Activated CD4-positive, CD25-positive, alpha-beta regulatory T cell treated with anti-CD3 and anti-CD28 coated beads, Interleukin-2, amount 50 U/mL, for 24 hours (primary cell): ENCODE results near the gene PEX26.
A peak's percentile ranks its signal among the peaks of the same experiment; 100 is the strongest.
"Not testable (repeated sequence)": the region's sequence is repeated elsewhere in the genome, so short reads cannot be mapped to it uniquely, and the experiment has no call there.

ENCODE experiments used
- ATAC-seq, 2 donors: fragments of 150-1000 bp; cut with Tn5 transposase; one replicate each; pipeline ENCODE4 v1.10.0; 2021; ENCODE audit warnings: mild to moderate bottlenecking in 1 of 2, moderate library complexity in 1 of 2

PEX26 gene

DNA sequence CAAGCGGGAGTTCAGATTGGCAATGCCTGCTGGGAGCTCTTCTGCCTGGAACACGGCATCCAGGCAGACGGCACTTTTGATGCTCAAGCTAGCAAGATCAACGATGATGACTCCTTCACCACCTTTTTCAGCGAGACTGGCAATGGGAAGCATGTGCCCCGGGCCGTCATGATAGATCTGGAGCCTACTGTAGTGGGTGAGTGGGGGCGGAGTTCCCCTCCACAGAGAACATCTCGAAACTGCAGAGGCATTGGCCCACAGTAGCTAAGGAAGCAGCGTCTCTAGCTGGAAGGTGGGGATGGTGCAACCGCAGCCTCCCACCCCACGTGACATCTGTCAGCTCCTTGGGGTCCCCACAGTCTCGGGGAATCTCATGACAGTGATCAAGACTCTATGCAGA, 43.7 kb downstream of the PEX26 start:
- ATAC-seq: no peak

DNA sequence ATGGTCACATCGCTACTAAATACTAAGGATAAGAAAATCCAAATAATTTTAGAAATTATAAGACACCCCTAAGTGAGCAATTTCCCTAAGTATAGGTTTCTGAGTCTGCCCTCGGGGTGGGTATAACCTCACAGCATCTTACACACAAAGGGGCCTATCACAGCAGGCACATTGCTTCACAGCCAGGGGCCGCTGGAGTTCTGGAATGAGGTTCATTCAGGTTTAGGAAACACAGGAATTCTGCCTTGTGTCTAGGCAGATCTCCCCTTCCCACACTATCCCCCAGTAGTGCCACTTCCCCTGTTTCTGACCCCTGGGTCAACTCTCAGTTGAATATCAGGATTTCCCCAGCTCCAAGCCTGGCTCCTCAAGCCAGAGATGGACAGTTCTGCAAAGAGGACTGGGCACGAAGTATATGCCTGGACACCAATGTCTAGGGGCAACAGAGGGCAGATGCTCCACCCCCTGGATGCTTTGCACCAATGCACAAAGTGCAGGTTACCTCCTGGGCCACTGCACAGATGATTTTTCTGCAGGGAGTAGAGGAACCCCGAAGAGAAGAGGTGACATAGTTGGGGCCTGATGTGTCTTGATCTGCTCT, 44.3 kb downstream of the PEX26 start:
- ATAC-seq: no peak

GRCh38 chr22:18123476-18124025, 45.8 kb downstream of the PEX26 start:
- not testable (repeated sequence) for ATAC-seq

DNA sequence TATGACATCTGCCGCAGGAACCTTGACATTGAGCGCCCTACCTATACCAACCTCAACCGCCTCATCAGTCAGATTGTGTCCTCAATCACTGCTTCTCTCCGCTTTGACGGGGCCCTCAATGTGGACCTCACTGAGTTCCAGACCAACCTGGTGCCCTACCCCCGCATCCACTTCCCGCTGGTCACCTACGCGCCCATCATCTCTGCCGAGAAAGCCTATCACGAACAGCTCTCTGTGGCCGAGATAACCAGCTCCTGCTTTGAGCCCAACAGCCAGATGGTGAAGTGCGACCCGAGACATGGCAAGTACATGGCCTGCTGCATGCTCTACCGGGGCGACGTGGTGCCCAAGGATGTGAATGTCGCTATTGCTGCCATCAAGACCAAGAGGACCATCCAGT, 48.8 kb downstream of the PEX26 start:
- no peak for ATAC-seq

DNA sequence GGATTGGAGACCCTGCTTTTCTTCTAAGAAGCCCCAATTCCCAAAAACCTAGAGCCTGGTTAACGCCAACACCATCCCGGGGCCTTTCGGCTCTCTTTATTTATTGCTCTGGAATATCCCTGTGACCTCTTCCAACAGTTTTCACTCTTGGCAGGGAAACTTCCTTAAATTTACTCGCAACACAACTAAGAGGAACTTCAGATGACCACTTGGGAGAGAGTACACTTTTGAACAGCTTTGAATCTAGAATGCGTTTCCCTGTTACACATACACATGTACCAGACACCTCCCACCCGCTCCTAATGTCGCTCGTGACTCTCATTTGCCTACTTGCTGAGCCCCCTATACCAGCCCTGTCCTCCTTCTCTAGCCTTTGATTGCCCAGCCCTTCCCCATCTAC, 52.2 kb downstream of the PEX26 start:
- ATAC-seq: no peak

DNA sequence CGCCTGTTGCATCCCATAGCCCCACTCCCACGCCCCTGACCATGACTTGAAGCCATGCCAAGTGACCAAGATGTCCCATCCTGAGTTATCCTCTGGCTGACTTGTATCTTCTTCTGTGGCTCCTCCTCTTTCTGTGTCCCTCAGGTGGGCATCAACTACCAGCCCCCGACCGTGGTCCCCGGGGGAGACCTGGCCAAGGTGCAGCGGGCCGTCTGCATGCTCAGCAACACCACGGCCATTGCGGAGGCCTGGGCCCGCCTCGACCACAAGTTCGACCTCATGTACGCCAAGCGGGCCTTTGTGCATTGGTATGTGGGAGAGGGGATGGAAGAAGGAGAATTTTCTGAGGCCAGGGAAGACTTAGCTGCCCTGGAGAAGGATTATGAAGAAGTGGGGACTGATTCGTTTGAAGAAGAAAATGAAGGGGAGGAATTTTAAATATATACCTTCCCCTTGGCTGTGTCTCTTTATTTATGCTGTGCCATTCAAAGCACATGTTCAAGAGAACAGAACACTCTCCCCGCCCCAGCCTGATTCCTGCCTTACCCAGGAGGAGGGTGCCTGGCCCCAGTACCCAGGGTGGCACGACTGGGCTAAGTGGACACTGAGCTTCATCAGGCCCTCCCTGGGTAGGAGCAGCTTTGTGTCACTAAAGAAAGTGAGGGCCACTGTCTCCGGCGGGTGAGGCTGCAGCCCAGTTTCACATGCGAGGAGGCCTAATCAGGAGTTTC, 53.1 kb downstream of the PEX26 start:
- no peak for ATAC-seq

DNA sequence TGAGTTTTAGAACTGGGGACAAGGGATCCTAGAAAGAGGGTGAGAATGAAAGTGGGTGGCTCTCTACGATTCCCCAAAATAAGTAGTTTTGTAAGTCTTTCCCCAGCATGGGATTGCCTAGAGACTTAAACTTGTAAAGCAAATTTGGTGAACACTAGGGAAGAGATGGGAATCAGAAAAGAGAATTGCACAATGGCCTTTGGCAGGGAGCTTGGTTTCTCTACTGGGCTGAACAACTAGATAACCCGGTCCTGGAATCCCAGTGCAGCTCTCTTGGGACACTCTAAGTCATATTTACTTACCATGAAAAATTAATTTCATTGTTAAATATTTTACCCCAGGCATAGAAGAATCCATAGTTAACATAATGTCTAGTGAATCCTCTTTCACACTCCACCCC, 55.7 kb downstream of the PEX26 start:
- no peak for ATAC-seq

DNA sequence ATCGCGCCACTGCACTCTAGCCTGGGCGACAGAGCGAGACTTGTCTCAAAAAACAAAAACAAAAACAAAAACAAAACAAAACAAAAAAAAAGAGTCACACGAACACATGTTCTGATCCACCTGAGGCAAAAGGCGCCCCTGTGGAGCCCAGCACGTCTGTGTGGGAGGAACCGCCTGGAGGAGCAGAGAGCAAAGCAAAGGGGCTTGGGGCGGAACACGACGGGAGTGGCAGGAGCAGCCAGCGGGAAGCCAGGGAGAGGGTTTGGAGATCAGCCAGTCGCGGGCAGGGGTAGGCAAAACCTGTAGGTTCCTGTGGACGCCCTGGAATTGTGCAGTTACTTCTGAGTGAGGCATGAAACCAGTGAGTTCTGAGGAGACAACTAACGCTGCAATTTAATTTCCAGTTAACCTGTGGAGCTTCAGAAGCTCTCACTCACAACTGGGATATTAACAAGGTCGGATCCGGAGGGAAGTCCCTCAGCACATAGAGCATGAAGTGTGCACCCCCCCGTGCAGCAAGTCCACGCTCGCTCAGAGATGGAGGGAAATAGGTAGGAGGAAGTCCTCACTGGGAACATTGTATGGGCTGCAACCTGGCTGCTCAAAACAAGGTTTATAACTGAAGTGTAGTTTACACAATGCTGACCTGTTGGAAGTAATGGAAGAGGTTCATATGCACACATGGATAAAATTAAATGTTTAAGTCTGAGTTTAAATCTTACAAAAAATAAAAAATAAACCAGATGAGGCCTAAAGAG, 59.0 kb downstream of the PEX26 start:
- ATAC-seq: no peak

- not testable (repeated sequence) for ATAC-seq
Measured at GRCh38 chr22:18141004-18141403, 63.2 kb downstream of the PEX26 start.

DNA sequence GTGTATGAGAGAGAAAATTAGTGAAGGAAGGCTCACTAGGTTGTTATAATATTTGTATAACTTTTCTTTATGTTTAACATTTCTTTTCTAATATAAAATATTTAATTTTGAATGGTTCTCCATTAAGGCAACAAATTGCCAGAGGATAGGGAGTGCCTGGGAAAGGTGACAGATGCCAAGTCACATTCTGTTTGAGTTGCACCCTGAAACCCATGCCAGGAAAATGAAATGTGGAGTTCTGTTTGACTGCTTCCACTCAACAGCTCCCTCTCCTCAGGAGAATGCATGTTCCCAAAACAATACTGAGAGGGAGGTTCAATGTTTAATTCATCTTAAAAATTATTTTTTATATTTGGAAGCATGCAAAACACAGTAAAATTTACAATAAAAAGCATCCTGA, 66.3 kb downstream of the PEX26 start:
- no peak for ATAC-seq

DNA sequence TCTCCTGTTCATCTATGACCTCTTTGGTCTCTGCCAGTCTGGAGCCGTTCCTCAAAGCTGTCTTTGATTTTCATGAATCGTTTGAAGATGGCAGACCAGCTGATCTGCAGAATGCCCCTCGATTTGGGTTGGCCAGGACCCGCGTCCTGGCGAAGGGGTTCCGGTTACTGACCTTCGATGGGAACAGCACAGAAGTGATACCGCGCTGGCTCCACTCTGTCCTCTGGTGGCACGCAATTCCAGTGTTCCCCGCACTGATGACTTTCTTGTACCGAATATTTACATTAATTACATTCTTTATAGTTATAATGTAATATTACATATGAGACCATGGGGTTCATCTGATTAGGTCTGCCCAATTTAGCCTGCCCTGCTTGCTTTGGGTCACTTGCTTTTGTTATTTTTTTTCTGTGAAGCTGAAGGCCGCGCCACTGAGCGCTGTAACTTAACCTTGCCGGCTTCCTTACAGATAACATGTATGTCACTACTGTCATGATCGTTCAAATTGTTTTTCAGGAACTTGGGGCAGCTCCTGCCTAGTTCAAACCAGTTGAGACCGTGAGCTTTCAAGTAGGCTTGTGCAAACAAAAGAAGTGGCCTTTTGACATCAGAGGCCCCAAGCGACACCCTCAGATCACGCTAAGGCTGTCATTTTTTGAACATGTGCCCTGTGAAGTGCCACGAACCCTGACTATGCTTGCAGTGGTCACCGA, 68.0 kb downstream of the PEX26 start:
- no peak for ATAC-seq

- no peak for ATAC-seq
Measured at GRCh38 chr22:18146389-18146753, 68.6 kb downstream of the PEX26 start.

DNA sequence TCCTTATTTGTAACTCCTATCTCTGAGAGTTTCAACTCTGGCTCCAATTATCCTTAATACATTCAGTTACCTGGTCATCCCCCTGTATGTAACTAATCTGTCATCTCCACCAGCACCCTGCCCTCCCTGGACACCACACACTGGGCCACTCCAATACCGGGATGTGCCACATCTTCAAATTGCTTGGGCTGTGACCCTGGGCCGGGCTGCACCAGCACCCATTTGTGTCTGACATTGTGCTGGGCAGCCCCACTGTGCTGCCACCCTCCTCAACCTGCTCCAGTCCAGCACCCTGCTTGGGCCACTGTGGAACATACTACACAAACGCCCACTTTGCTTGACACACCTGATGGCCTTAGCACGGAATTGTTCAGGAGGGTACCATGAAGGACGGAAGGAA, 70.0 kb downstream of the PEX26 start:
- ATAC-seq: no peak

DNA sequence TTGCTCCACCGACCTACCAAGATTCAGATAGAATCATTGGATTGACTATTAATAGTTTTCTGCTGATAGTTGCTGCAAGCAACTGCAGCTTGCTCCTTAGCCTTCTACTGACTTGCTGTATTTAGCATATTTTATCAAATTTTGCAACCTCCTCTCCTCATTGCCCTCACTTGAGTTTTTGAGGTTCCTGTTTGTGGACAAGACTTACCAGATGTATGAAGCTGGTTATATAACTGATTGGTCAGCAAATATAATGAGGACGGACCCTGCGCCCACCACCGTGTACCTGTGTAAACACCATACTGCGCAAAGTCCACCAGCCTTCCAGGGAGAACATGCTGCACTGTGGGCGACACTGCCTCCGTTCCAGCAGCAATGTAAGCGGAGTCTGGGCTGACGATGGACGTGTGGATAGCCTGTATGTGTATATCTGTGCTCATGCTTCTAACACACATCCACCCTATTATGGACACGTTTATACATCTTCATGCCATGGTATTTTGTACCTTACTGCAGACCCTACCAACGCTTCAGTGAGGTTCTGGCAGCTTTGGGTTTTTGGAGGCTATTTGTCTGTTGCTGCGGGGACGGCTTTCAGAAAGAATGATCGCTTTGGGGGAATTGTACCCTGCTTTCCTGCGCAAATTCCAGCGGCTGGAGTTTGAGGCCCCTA, 70.6 kb downstream of the PEX26 start:
- ATAC-seq: no peak

DNA sequence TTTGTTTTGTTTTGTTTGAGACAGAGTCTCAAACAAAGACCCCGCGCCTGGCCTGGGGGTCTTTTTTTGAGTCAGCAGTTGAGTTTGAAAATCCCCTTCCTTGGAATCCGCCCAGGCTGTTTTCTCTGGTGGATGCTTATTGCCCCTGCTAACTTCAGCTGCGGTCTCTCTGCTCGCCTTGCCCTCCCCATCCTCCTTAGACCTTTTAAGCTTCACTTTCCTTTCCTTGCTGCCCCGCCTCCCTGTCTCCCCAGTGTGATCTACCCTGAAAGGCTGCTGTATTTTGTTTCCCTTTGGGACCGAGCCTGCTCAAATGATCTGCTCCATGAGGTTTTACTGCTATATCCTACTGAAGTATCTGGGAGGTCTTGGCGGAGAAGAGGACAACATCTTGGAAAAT, 74.7 kb downstream of the PEX26 start:
- ATAC-seq: peak; percentile 37 to 48

DNA sequence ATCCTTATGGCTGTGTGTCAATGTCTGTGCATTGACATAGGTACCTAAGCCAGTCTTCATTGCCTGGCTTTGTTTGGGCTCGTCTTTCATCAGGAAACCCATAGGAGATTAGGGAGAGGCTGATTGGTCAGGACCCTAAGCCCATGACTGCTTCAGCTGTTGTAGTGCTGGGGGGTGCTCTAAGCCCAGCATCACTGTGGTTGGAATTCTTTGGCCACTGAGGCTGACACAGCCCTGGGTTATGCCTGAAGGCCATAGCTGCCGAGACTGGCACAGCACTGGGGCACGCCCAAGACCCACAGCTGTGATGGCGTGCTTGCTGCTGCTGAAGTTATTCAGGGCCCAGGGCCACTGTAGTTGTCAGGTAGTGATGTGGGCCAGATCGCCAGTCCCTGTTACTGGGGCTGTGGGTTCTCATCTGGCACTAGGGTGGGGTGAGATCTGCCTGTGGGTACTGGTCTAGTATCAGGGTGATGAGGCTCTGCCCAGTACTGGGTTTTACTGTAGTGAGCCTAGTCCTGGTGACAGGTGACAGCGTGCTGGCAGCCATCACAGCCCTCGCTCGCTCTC, 77.1 kb downstream of the PEX26 start:
- no peak for ATAC-seq
